Globus pallidus (tissue), 1 donor: ENCODE data around the gene MGLL.
"Not testable (repeated sequence)": the region's sequence is repeated elsewhere in the genome, so short reads cannot be mapped to it uniquely, and the experiment has no call there.

Experiments used
- DNase-seq: peaks from one replicate; pipeline ENCODE4 v3.0.0-alpha.2; 2015; ENCODE audit warnings: low spot score

Gene MGLL

GRCh38 chr3:127707851-127708411 is 114.4 kb downstream of the MGLL start:
- no peak for DNase-seq

- DNase-seq, result no peak
Observed at GRCh38 chr3:127706785-127707351, 115.4 kb downstream of the MGLL start.

DNA sequence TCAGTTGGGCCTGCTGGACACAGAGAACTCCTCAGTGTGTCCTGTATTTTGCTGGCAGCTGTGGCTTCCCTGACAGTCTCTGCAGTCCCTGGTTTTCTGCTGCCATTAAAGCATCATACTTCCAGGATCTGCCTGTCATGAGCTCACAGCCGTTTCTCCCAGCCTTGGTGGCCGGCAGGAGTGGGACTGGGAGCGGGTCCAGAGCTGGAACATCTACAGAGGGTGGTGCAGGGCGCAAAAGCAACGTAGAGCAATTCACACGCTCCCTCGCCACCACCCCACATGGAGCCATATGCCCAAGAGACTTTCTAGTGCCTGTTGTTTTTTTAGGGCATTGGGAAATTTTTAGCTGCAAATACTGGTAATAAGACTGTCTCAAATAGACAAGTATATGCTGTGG is 116.0 kb downstream of the MGLL start:
- no peak for DNase-seq

- DNase-seq, result not testable (repeated sequence)
Observed at GRCh38 chr3:127704840-127705239, 117.5 kb downstream of the MGLL start.

GRCh38 chr3:127702151-127702578 is 120.2 kb downstream of the MGLL start:
- DNase-seq, result no peak

- DNase-seq, result no peak
Observed at GRCh38 chr3:127701280-127701911, 120.9 kb downstream of the MGLL start.

DNA sequence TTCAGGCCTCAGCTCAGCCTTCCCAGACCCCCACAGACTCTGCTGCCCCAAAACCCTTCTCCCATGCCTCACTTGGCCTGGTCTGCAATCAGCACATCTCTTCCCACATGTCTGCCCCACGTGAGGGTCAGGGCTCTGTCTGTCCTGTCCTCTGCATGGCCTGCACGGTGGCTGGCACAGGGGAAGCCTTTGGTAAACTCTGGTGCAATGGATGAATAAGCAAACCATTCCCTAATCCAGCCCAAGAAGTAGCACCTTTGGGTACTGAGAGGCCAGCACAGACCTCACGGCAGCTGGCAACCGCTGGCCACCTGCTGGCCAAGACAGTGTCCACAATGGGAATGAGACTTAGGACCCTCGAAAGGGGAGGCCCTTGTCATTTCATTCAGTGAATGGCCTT is 121.9 kb downstream of the MGLL start:
- DNase-seq, result no peak

- DNase-seq, result no peak
Observed at GRCh38 chr3:127699416-127700300, 122.7 kb downstream of the MGLL start.

- no peak for DNase-seq
Observed at GRCh38 chr3:127698691-127699415, 123.5 kb downstream of the MGLL start.

- DNase-seq, result no peak
Observed at GRCh38 chr3:127698286-127698685, 124.0 kb downstream of the MGLL start.

GRCh38 chr3:127697551-127698240 is 124.6 kb downstream of the MGLL start:
- DNase-seq, result peak; percentile 88

DNA sequence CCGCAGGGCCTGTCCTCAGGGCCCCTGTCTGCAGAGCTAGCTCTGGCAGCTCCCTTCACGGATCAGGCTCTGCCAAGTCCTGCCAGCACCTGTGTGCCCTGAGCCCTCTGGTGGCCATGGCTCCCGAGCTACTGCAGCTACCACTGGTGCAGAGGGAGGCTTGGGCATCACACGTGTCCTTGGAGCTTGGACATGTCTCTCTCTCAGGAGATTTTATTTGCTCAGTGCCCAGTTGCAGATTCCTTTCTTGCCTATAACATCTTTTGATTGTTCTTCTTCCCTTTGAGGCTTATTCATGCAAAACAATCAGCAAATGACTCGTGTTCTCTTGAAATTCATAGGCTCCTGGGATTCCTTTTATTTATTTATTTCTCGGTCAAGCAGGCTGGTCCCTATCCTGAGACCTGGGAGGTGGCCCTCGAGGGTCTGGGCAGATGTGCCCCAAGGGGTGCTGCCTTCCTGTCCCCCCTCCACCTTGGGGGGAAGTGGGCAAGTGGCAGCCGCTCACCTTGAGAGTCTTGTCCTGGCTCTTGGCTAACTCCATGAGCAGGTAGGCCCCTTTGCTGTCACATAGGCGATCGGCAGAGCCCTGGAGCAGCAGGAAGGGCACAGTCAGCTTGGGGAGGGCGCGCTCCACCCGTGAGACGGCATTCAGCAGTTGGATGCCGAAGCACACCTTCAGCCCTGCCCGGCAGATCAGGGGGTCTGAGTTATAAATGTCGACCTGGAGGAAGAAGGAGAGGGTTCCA is 127.7 kb downstream of the MGLL start:
- DNase-seq, result no peak

DNA sequence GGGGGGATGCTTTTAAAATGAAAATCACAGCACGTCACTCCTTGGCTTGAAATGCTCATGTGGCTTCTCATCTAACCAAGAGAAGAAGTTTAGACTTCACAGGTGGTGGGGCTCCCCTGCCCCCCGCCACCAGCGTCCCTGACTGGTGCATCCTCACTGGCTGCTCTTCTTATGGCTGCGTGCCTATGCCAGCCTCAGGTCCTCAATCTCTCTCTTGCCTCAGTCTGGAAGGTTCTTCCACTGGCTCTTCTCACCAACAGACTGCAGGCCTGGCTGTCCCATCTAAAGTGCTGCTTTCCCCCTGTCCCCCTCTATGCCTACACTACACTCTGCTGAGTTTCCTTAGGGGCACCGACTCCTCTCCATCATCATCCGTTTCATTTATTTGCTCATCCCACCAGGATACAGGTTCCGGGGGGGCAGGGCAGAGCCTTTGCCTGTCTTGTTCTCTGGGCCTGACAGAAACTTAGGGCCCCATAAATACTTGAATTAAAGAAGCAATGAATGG is 128.9 kb downstream of the MGLL start:
- no peak for DNase-seq

GRCh38 chr3:127692501-127693335 is 129.6 kb downstream of the MGLL start:
- no peak for DNase-seq

DNA sequence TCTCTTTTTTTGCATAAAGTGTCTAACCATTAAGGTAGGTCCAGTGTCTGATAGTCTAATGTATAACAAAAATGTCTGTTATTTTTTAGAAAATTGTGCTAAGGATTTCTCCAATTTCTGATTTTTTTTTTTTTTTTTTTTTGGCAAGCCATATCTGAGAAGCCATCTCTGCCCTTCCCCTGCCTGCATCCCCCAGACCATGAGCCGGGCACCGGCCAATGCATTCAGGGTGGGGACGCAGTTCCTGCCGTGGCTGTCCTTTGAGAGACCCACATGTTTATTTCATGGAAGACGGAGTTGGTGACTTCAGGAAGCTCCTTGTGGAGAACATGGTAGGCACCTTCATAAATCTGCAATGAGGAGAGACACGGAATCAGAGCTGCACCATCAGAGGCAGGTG is 130.3 kb downstream of the MGLL start:
- DNase-seq, result no peak

- DNase-seq, result no peak
Observed at GRCh38 chr3:127691489-127691888, 130.8 kb downstream of the MGLL start.

DNA sequence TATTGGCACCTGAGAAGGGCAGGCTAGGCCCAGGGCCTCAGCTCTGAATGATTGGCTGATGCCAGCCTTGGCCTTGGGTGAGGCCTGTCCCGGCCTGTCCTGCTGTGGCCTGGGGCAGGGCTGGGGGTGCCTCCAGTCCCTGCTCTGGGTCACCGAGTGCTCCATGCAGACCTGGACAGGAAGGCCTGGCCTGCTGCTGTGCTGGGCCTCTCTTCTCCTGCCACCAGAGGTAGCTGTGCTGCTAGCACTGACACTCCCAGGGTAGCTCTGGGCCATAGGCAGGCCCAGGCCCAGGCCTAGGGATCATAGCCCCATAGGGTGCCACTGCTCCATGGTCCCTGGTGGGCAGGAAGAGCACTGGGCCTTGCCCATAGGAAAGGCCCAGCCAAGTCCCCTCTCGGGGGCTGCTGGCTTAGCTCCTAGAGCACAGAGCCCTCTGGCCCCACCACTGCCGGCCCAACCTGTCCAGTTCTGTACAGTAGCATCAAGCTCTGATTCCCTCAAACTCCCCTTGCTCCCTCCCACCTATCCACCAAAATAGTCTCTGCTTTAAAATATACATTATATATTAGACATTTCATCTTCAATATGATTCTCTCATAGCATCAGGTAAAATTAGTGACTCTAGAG is 131.4 kb downstream of the MGLL start:
- DNase-seq, result no peak

DNA sequence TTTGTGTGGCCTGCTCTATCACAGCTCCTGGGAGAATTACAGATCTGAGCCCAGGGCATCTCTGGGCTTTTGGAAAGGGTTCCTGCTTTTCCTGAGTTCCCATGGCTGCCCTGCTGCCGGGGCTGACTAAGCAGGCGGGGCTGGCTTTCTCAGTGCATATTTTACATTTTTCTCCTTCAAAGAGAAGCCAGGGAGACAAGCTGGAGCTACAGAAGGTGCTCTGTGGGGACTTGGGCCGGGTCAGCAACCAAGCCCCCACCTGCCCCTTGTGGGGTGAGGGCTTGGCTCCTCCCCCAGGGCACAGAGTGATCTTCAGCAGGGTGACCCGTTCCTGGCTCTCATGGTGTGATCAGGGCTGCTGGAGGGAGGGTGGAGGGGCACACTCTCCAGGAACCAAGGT is 132.2 kb downstream of the MGLL start:
- no peak for DNase-seq

DNA sequence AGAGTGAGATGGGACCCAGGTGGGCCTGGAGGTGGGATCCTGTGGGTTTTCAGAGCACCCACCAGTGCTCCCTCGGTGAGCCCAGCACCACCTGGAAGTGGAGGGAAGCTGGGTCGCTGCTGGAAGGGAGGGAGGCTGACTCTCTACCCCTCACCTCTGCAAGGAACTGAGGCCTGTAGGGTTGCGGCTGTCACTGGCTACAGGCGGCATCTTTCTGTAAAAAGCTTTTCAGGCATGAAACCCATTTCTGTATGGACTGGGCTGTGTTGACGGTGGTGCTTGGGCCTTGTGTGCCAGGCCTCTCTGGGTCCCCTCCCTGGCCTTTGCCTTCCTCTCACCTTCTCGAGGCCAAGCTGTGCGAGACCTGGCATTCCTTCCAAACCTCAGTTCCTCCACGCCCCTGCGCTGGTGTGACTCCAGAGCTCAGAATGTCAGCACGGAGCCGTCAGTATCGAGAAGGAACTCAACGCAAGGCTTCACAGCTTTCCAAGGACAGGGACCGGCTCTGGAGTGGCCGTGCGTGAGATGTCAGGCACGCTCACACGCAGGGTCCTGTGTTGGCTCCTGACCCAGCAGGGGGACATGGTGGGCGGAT is 133.0 kb downstream of the MGLL start:
- no peak for DNase-seq
